GM12801 (cell line): ENCODE data around the gene GPSM3.

Experiments
- TF ChIP-seq, protein P1 (sequence below): IDR thresholded peaks from one replicate; pipeline ENCODE4 v1.5.1; 2011; ENCODE audit warnings: control low read depth; ENCODE audit not compliant: insufficient read length; ENCODE audit errors: extremely low read depth

Gene GPSM3

DNA sequence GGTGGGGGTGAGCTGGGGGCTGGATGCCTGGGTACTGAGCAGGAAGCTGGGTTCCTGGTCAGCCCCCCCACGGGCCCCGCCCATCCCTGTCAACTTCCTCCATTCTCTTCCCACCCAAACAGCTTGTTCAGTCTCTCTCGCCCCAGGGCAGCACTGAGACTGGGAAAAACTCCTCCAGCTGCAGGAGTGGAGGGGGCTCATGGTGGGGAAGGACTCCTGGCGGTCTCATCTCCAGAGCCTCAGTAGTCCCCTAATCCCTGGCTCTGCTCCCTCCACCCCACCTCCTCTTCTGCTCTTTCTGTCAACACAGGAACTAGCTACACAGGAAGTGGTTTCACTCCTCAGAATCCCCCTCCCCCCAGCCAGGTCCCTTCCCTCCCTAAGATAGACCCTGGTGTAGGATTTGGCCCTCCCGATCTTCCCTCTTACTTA lies at the start of gene GPSM3:
Gene GPSM3 (minus strand): TSS at position 36 of the 432 bp plus-strand sequence. CDS start 130 bp downstream, outside the sequence.
- TF ChIP-seq, protein P1, sequence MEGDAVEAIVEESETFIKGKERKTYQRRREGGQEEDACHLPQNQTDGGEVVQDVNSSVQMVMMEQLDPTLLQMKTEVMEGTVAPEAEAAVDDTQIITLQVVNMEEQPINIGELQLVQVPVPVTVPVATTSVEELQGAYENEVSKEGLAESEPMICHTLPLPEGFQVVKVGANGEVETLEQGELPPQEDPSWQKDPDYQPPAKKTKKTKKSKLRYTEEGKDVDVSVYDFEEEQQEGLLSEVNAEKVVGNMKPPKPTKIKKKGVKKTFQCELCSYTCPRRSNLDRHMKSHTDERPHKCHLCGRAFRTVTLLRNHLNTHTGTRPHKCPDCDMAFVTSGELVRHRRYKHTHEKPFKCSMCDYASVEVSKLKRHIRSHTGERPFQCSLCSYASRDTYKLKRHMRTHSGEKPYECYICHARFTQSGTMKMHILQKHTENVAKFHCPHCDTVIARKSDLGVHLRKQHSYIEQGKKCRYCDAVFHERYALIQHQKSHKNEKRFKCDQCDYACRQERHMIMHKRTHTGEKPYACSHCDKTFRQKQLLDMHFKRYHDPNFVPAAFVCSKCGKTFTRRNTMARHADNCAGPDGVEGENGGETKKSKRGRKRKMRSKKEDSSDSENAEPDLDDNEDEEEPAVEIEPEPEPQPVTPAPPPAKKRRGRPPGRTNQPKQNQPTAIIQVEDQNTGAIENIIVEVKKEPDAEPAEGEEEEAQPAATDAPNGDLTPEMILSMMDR: no peak

DNA sequence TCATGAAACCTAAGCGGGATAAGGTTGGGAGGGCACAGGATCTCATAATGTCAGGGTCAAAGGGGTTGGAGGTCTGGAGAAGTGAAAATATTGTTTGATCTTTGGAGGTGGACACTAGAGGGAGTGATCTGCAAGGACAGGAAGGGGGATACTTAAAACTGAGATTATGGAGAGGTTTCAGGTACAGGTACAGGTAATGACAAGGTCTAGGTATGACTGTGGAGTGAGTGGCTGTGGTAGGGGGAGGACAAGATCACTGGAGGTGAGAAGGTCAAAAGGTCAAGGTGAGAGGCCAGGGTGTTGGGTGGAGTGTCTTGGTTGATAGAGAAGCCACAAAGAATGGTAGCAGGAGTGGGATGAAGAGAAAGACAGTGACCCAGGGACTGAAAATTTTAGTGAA lies 48.2 kb upstream of the GPSM3 start:
- TF ChIP-seq, protein P1: no peak

DNA sequence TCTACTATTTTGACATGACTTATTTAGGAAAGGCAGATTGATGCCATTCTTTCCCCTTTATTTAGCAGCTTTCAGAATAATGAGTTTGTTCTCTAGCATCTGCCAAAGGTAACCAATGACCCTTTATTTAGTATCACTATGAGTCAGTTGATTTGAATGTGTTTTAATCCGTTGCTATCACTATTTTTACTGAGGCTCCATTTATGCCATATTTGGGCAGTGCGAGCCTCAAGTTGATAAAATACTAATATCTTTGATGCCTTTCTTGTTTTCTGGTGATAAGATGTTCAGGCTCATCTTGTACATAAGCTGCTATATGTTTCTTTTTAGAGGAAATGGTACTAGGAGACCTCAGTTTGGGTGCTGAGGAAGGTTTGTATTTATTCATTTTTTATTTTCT lies 47.0 kb upstream of the GPSM3 start:
- TF ChIP-seq, protein P1: no peak

DNA sequence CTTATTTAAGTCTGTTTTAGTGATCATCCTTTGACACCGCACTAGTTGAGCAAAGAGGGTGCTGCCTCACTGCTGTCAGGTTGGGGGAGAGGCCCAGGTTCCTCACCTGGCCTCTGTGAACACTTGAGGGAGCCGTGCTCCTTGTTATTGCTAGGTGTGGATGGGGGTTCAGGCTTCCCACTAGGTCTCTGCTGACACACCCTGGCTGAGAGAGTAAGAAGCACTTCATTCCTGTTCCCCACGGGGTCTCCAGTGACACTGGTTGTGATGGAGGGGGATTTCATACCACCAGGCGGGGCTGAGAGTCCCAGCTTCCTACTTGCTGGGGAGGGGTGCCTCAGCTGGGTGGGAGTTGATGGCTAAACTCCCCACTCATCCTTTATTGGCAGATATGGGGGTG lies 42.5 kb upstream of the GPSM3 start:
- TF ChIP-seq, protein P1: no peak

DNA sequence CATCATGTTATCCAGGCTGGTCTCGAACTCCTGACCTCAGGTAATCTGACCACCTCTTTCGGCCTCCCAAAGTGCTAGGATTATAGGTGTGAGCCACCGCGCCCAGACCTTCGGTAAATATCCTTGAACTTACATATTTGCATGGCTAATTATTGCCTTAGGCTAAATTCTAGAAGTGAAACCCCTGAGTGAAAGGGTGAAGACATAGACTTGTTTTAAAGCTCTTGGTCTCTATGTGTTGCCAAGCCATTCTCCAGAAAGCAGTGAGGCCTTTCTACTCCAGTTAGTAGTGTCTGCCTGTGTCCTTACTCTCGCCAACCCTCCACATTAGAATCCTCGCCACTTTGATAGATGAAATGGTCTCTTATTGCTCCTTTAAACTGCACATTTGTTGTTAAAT lies 34.0 kb upstream of the GPSM3 start:
- TF ChIP-seq, protein P1: no peak

GRCh38 chr6:32224696-32225095 lies 32.3 kb upstream of the GPSM3 start:
- TF ChIP-seq, protein P1: no peak

- TF ChIP-seq, protein P1: no peak
Observed at GRCh38 chr6:32223258-32224235, 31.1 kb upstream of the GPSM3 start, which contains the start of gene NOTCH4. NOTCH4 (minus strand) TSS chr6:32224067; CDS start chr6:32223928, 139 bp downstream.
